ENCODE data around the gene HSH2D.

The HSH2D gene

DNA sequence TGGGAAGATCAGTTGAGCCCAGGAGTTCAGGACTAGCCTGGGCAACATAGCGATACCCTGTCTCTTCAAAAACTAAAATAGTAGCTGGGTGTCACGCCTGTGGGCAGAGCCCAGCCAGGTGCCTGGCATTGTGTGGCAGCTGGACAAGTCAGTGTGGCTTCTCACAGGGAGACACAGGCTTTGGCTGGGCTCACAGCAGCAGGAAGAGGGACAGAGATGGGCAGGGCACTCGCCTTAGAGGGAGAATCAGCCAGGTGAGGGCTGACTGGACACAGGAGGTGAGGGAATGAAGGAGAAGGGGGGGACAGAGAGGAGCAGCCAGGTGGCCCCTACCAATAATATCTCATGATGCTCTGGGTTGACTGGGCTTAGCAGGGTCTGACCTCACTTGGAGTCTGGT, 45.0 kb downstream of the HSH2D start:
- H3K36me3 ChIP-seq (ENCODE audit: insufficient read depth, low read length), result peaks cover 50% of the 10 kb centered on the region
- peaks cover 16% of the 10 kb centered on the region for H3K4me1 ChIP-seq (ENCODE audit: insufficient read depth, low read length, severe bottlenecking)
- no peak overlapping the region for H2AFZ ChIP-seq (ENCODE audit: low read length)
- no peaks in the 10 kb centered on the region for H3K9me3 ChIP-seq (ENCODE audit: low read length)
- H4K20me1 ChIP-seq (ENCODE audit: insufficient read depth, low read length), result no peaks in the 10 kb centered on the region
- no peaks in the 10 kb centered on the region for H3K27me3 ChIP-seq (ENCODE audit: insufficient read depth, low read length)
- TF ChIP-seq CTCF (IDR thresholded peaks at IDR 0.05; ENCODE audit: low read length), result no peak
- TF ChIP-seq EZH2 (IDR thresholded peaks at IDR 0.05; ENCODE audit: borderline replicate concordance, low read length), result no peak
- H3K27ac ChIP-seq (ENCODE audit: low read depth, low read length, poor library complexity, severe bottlenecking), result no peak overlapping the region
- no peak overlapping the region for H3K4me2 ChIP-seq (ENCODE audit: low read length)
- H3K79me2 ChIP-seq (ENCODE audit: insufficient read depth, low read length), result no peaks in the 10 kb centered on the region
- no peak overlapping the region for H3K9ac ChIP-seq (ENCODE audit: low read length)
- H3K4me3 ChIP-seq (ENCODE audit: low read depth, low read length, poor library complexity, severe bottlenecking), result no peak overlapping the region
- H3K9me2 ChIP-seq (ENCODE audit: low read depth, low read length), result no peaks in the 10 kb centered on the region
- H3F3A ChIP-seq (ENCODE audit: insufficient read depth, low read length), result no peaks in the 10 kb centered on the region

- Histone ChIP-seq H3K79me2 (ENCODE audit: insufficient read depth, low read length) (no peaks in the 10 kb centered on the region), H3K27ac (ENCODE audit: low read depth, low read length, poor library complexity, severe bottlenecking) (no peak overlapping the region), H3K9ac (ENCODE audit: low read length) (no peak overlapping the region), H3K4me1 (ENCODE audit: insufficient read depth, low read length, severe bottlenecking) (peaks cover 12% of the 10 kb centered on the region), H4K20me1 (ENCODE audit: insufficient read depth, low read length) (no peaks in the 10 kb centered on the region), H3K27me3 (ENCODE audit: insufficient read depth, low read length) (no peaks in the 10 kb centered on the region), H2AFZ (ENCODE audit: low read length) (no peak overlapping the region), H3F3A (ENCODE audit: insufficient read depth, low read length) (no peaks in the 10 kb centered on the region), H3K36me3 (ENCODE audit: insufficient read depth, low read length) (peaks cover 50% of the 10 kb centered on the region), H3K9me2 (ENCODE audit: low read depth, low read length) (no peaks in the 10 kb centered on the region), H3K4me2 (ENCODE audit: low read length) (no peak overlapping the region), H3K9me3 (ENCODE audit: low read length) (no peaks in the 10 kb centered on the region), H3K4me3 (ENCODE audit: low read depth, low read length, poor library complexity, severe bottlenecking) (no peak overlapping the region)
- no peak for TF ChIP-seq EZH2 (IDR thresholded peaks at IDR 0.05; ENCODE audit: borderline replicate concordance, low read length)
- TF ChIP-seq CTCF (IDR thresholded peaks at IDR 0.05; ENCODE audit: low read length), result no peak
Observed at GRCh38 chr19:16190198-16190597, 46.7 kb downstream of the HSH2D start.

GRCh38 chr19:16190736-16191135, 47.3 kb downstream of the HSH2D start:
- no peaks in the 10 kb centered on the region for H3F3A ChIP-seq (ENCODE audit: insufficient read depth, low read length)
- peaks cover 12% of the 10 kb centered on the region for H3K4me1 ChIP-seq (ENCODE audit: insufficient read depth, low read length, severe bottlenecking)
- H2AFZ ChIP-seq (ENCODE audit: low read length), result no peak overlapping the region
- H3K27ac ChIP-seq (ENCODE audit: low read depth, low read length, poor library complexity, severe bottlenecking), result no peak overlapping the region
- peaks cover 50% of the 10 kb centered on the region for H3K36me3 ChIP-seq (ENCODE audit: insufficient read depth, low read length)
- no peaks in the 10 kb centered on the region for H4K20me1 ChIP-seq (ENCODE audit: insufficient read depth, low read length)
- H3K9me3 ChIP-seq (ENCODE audit: low read length), result no peaks in the 10 kb centered on the region
- no peaks in the 10 kb centered on the region for H3K27me3 ChIP-seq (ENCODE audit: insufficient read depth, low read length)
- H3K79me2 ChIP-seq (ENCODE audit: insufficient read depth, low read length), result no peaks in the 10 kb centered on the region
- H3K9ac ChIP-seq (ENCODE audit: low read length), result no peak overlapping the region
- TF ChIP-seq CTCF (IDR thresholded peaks at IDR 0.05; ENCODE audit: low read length) (no peak), EZH2 (IDR thresholded peaks at IDR 0.05; ENCODE audit: borderline replicate concordance, low read length) (no peak)
- H3K4me2 ChIP-seq (ENCODE audit: low read length), result no peak overlapping the region
- H3K4me3 ChIP-seq (ENCODE audit: low read depth, low read length, poor library complexity, severe bottlenecking), result no peak overlapping the region
- H3K9me2 ChIP-seq (ENCODE audit: low read depth, low read length), result no peaks in the 10 kb centered on the region
